MM.1S (cell line): ENCODE results near the gene MTX3.

Experiments
- DNase-seq: peaks from one replicate; pipeline ENCODE4 v3.0.0-alpha.2; 2015
- H2AFZ ChIP-seq: fragments of 300-600 bp; sonication (generic); 2 replicates; pipeline ENCODE4 v1.6.0; 2016; ENCODE audit warnings: antibody characterized with exemption, low read length
- H3F3A ChIP-seq: fragments of 300-600 bp; sonication (generic); 2 replicates; pipeline ENCODE4 v1.6.1; 2016; ENCODE audit warnings: mild to moderate bottlenecking, antibody characterized with exemption, low read length, moderate library complexity, mixed read lengths; ENCODE audit not compliant: insufficient read depth
- H3K27ac ChIP-seq: fragments of 300-600 bp; sonication (generic); 2 replicates; pipeline ENCODE4 v1.5.1; 2016; ENCODE audit warnings: mild to moderate bottlenecking, low read length
- H3K27me3 ChIP-seq: fragments of 300-600 bp; sonication (generic); replicated peaks from 2 replicates; pipeline ENCODE4 v1.6.0; 2016; ENCODE audit warnings: low read length; ENCODE audit not compliant: insufficient read depth
- H3K36me3 ChIP-seq: fragments of 300-600 bp; sonication (generic); replicated peaks from 2 replicates; pipeline ENCODE4 v1.6.1; 2016; ENCODE audit warnings: mild to moderate bottlenecking, low read length, mixed read lengths; ENCODE audit not compliant: insufficient read depth
- H3K4me1 ChIP-seq: fragments of 300-600 bp; sonication (generic); 2 replicates; pipeline ENCODE4 v1.6.1; 2016; ENCODE audit warnings: low read length, mixed read lengths
- H3K4me2 ChIP-seq: fragments of 300-600 bp; sonication (generic); 2 replicates; pipeline ENCODE4 v1.6.0; 2016; ENCODE audit warnings: low read depth, low read length
- H3K4me3 ChIP-seq: fragments of 300-600 bp; sonication (generic); 2 replicates; pipeline ENCODE4 v1.5.1; 2016; ENCODE audit warnings: low read length, mixed read lengths
- H3K79me2 ChIP-seq: fragments of 300-600 bp; sonication (generic); 2 replicates; pipeline ENCODE4 v1.6.1; 2016; ENCODE audit warnings: mixed run types, low read length, mixed read lengths
- H3K9ac ChIP-seq: fragments of 300-600 bp; sonication (generic); 2 replicates; pipeline ENCODE4 v1.6.1; 2016; ENCODE audit warnings: low read length, mixed read lengths
- H3K9me2 ChIP-seq: fragments of 300-600 bp; sonication (generic); replicated peaks from 2 replicates; pipeline ENCODE4 v1.6.1; 2016; ENCODE audit warnings: mild to moderate bottlenecking, low read length, mixed read lengths; ENCODE audit not compliant: insufficient read depth
- H3K9me3 ChIP-seq: fragments of 300-600 bp; sonication (generic); replicated peaks from 2 replicates; pipeline ENCODE4 v1.6.1; 2016; ENCODE audit warnings: mild to moderate bottlenecking, low read length, mixed read lengths; ENCODE audit not compliant: insufficient read depth
- H4K20me1 ChIP-seq: fragments of 300-600 bp; sonication (generic); 2 replicates; pipeline ENCODE4 v1.6.1; 2016; ENCODE audit warnings: mild to moderate bottlenecking, low read length, moderate library complexity, mixed read lengths; ENCODE audit not compliant: insufficient read depth
- EZH2 ChIP-seq: fragments of 300-600 bp; sonication (generic); optimal IDR thresholded peaks from 2 replicates; pipeline ENCODE3; 2017; ENCODE audit warnings: low read depth, mild to moderate bottlenecking, antibody characterized with exemption, low read length, mixed read lengths
- EZH2phosphoT487 ChIP-seq: fragments of 300-600 bp; sonication (generic); IDR thresholded peaks from 2 replicates; pipeline ENCODE4 v1.6.1; 2018; ENCODE audit warnings: antibody characterized with exemption, low read length
- TF ChIP-seq, protein P1 (sequence below): fragments of 300-600 bp; sonication (generic); IDR thresholded peaks from 2 replicates; pipeline ENCODE4 v1.5.1; 2016; ENCODE audit warnings: antibody characterized with exemption, low read length, mixed read lengths

The MTX3 gene

DNA sequence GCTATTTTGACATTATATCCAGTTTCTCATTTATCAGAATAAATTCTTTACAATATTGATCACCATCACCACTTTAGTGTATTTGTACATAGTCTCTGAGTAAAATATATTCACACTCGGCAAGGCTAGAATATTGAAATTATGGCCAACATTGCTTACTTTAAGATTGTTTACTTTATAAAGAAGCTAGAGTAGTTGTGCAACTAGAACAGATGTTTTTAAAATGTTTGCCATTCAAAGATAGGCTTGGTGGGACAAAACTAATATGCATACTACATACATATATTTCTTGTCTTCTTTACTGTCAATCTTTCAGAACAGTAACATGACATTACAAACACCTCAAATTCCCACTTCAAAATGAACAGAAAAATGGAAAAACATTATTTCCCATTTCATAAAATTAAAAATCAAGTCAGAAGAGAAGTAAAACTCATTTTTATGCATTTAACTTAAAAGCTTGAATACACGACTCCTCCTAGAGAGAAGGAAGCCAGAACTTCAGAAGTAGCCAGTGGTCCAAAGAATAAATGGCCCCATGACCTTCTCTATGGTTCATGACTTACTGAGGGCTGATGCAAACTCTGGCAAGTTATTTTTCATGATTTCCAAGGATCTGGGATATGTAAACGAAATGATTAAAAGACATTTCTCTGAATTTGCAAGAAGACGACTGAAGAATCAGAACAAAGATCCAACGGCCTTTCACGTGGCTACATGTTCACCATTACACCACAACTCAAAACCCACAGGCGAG, 14.1 kb downstream of the MTX3 start:
- Histone ChIP-seq H3K4me3 (no peak overlapping the region), H3K9me2 (no peaks in the 10 kb centered on the region), H4K20me1 (no peaks in the 10 kb centered on the region), H3K4me1 (peaks cover 23% of the 10 kb centered on the region), H2AFZ (no peak overlapping the region), H3K36me3 (peaks cover 3% of the 10 kb centered on the region; the same call in 1 of the 2 replicates), H3K9ac (no peak overlapping the region), H3K27me3 (no peaks in the 10 kb centered on the region), H3K79me2 (peaks cover 5% of the 10 kb centered on the region; the same call in 1 of the 2 replicates), H3K9me3 (no peaks in the 10 kb centered on the region), H3K27ac (no peak overlapping the region), H3F3A (peaks cover 12% of the 10 kb centered on the region), H3K4me2 (no peak overlapping the region)
- TF ChIP-seq EZH2phosphoT487, result no peak
- TF ChIP-seq EZH2, result no peak
- TF ChIP-seq, protein P1, sequence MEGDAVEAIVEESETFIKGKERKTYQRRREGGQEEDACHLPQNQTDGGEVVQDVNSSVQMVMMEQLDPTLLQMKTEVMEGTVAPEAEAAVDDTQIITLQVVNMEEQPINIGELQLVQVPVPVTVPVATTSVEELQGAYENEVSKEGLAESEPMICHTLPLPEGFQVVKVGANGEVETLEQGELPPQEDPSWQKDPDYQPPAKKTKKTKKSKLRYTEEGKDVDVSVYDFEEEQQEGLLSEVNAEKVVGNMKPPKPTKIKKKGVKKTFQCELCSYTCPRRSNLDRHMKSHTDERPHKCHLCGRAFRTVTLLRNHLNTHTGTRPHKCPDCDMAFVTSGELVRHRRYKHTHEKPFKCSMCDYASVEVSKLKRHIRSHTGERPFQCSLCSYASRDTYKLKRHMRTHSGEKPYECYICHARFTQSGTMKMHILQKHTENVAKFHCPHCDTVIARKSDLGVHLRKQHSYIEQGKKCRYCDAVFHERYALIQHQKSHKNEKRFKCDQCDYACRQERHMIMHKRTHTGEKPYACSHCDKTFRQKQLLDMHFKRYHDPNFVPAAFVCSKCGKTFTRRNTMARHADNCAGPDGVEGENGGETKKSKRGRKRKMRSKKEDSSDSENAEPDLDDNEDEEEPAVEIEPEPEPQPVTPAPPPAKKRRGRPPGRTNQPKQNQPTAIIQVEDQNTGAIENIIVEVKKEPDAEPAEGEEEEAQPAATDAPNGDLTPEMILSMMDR, result no peak
- no peak for DNase-seq

DNA sequence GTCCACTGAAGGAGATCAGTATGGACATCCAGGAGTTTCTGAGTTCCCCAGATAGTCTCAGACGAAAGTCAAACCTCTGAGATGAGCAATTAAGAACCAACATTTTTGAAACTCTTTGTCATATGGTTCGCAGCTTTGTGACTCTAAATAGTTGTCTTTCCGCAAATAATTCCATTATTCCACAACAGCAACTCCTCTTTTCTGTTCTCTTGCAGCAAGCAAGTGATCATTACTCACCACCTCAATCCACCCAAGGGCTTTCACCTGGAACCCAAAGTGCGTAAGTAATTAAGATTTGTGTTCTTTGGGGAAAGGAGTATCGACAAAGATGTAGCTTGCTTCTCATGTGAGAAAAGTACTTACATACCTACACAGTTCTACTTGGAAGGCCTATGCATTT, 15.6 kb downstream of the MTX3 start:
- H3K9me3 ChIP-seq, result no peaks in the 10 kb centered on the region
- peaks cover 4% of the 10 kb centered on the region for H3F3A ChIP-seq
- no peak for DNase-seq
- peaks cover 12% of the 10 kb centered on the region for H3K4me1 ChIP-seq
- H3K4me3 ChIP-seq, result no peak overlapping the region
- no peaks in the 10 kb centered on the region for H3K27me3 ChIP-seq
- H2AFZ ChIP-seq, result no peak overlapping the region
- no peak overlapping the region for H3K27ac ChIP-seq
- H3K9me2 ChIP-seq, result no peaks in the 10 kb centered on the region
- H4K20me1 ChIP-seq, result no peaks in the 10 kb centered on the region
- no peak overlapping the region for H3K4me2 ChIP-seq
- H3K36me3 ChIP-seq, result peaks cover 3% of the 10 kb centered on the region; the same call in 1 of the 2 replicates
- TF ChIP-seq EZH2phosphoT487 (no peak), EZH2 (no peak)
- TF ChIP-seq, protein P1, result no peak
- H3K79me2 ChIP-seq, result peaks cover 5% of the 10 kb centered on the region; the same call in 1 of the 2 replicates
- no peak overlapping the region for H3K9ac ChIP-seq

DNA sequence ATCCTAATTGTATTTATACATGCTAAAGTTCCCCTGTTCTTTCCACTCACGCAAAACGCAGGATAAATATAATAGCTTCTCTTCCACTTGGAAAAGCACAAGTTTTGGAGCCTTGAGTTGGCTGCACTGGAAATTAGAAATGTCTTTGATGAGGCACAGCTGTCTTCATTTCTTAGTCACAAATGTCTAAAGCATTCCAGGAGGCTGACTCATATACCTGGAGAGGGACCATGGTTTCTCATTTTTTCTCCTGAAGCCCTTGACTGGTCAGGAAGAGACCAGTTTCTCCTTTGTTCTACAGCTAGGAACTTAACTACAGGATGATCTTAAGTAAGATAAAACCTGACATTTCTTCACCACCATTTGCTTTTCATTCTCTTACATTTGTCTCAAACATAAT, 16.2 kb downstream of the MTX3 start:
- no peaks in the 10 kb centered on the region for H3K27me3 ChIP-seq
- H4K20me1 ChIP-seq, result no peaks in the 10 kb centered on the region
- peaks cover 7% of the 10 kb centered on the region for H3K4me1 ChIP-seq
- H3K4me3 ChIP-seq, result no peak overlapping the region
- no peaks in the 10 kb centered on the region for H3K9me2 ChIP-seq
- no peak for DNase-seq
- no peak for TF ChIP-seq EZH2phosphoT487
- TF ChIP-seq, protein P1, result no peak
- TF ChIP-seq EZH2, result no peak
- H3K36me3 ChIP-seq, result peaks cover 3% of the 10 kb centered on the region; the same call in 1 of the 2 replicates
- H3K27ac ChIP-seq, result no peak overlapping the region
- no peak overlapping the region for H3K9ac ChIP-seq
- H3K79me2 ChIP-seq, result peaks cover 5% of the 10 kb centered on the region; the same call in 1 of the 2 replicates
- no peaks in the 10 kb centered on the region for H3K9me3 ChIP-seq
- no peak overlapping the region for H2AFZ ChIP-seq
- no peaks in the 10 kb centered on the region for H3F3A ChIP-seq
- no peak overlapping the region for H3K4me2 ChIP-seq
